Neural crest cell (in vitro differentiated cells): ENCODE results near the gene NR3C2. TPM values are rescaled to one million over a fixed set of nuclear protein-coding genes. Genes with fewer than 3 reads are reported as not detected.

Experiments
- DNase-seq: peaks from one replicate; pipeline ENCODE4 v3.0.0; 2021; ENCODE audit warnings: low read depth, mixed read lengths, low spot score
- H3K27ac Mint-ChIP-seq: one replicate; pipeline ENCODE4 v1.8.0; 2021; ENCODE audit warnings: mild to moderate bottlenecking, mixed read lengths; ENCODE audit not compliant: unreplicated experiment
- H3K27me3 Mint-ChIP-seq: 2 replicates; pipeline ENCODE4 v1.8.0; 2021; ENCODE audit warnings: low read depth, mild to moderate bottlenecking, mixed read lengths
- H3K36me3 Mint-ChIP-seq: 2 replicates; pipeline ENCODE4 v1.8.0; 2021; ENCODE audit warnings: low read depth, mild to moderate bottlenecking, mixed read lengths
- H3K4me1 Mint-ChIP-seq: 2 replicates; pipeline ENCODE4 v1.8.0; 2021; ENCODE audit warnings: mixed read lengths
- H3K4me3 Mint-ChIP-seq: one replicate; pipeline ENCODE4 v1.8.0; 2021; ENCODE audit warnings: mild to moderate bottlenecking, mixed read lengths
- H3K9me3 Mint-ChIP-seq: 2 replicates; pipeline ENCODE4 v1.8.0; 2021; ENCODE audit warnings: mixed read lengths
- CTCF ChIP-seq: fragments of 200-600 bp; sonication (generic); conservative IDR thresholded peaks from 2 replicates; pipeline ENCODE4 v1.5.0; 2021; ENCODE audit warnings: antibody characterized with exemption, mild to moderate bottlenecking
- total RNA-seq: library from RNA; stranded (reverse); gene quantifications from 2 replicates; pipeline ENCODE4 v1.2.1, GENCODE V29; 2021

NR3C2 gene
- total RNA-seq, 1 donor from 2014 or later = 0.21 TPM

DNA sequence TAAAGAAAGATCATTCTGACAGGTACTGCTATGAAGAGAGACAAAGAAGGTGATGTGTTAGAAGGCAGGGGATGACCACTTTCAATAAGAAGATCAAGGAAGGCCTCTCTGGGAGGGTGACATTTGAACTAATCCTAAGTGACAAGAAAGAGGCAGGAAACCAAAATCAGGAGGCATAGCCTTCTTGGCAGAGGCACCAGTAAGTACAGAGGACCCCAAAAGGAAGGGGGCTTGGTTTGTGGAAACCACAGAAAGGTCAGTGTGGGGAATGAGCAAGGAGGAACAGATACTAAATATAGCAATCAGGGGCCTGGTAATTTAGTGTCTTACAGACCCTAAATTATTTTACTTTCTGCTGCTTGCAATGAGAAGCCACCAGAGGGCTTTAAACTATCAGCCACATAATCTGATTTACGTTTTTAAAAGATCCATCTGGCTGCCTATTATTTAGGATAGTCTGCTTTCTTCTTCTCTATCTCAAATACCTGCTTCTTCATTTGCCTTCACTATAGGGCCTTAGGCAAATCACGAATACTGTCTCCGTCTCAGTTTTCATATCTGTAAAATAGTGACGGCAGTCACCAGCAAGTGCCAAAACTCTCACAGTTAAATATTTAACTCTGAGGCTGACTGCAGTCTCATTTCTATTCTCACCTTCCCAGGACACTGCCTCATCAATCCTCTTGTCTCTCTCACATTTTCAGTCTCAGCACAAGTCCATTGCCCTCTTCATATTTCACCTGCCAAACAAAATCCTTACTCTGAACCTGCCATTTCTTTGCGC is 16.7 kb downstream of the NR3C2 start:
- DNase-seq = no peak
- peak; percentile 36 for TF ChIP-seq CTCF
- H3K4me1 Mint-ChIP-seq = no peaks in the 10 kb centered on the region
- no peak overlapping the region for H3K27ac Mint-ChIP-seq
- H3K4me3 Mint-ChIP-seq = no peak overlapping the region
- no peaks in the 10 kb centered on the region for H3K36me3 Mint-ChIP-seq
- H3K27me3 Mint-ChIP-seq = peaks cover 10% of the 10 kb centered on the region
- no peaks in the 10 kb centered on the region for H3K9me3 Mint-ChIP-seq

GRCh38 chr4:148420397-148420796 is 21.8 kb downstream of the NR3C2 start:
- Mint-ChIP-seq H3K27me3 (no peaks in the 10 kb centered on the region), H3K27ac (no peak overlapping the region), H3K4me1 (no peaks in the 10 kb centered on the region), H3K9me3 (peaks cover 2% of the 10 kb centered on the region), H3K4me3 (no peak overlapping the region), H3K36me3 (no peaks in the 10 kb centered on the region)
- no peak for TF ChIP-seq CTCF
- no peak for DNase-seq

GRCh38 chr4:148415500-148415899 is 26.7 kb downstream of the NR3C2 start:
- Mint-ChIP-seq H3K9me3 (peaks cover 2% of the 10 kb centered on the region), H3K27ac (no peak overlapping the region)

GRCh38 chr4:148412460-148412994 is 29.7 kb downstream of the NR3C2 start:
- no peaks in the 10 kb centered on the region for H3K27me3 Mint-ChIP-seq
- no peak for TF ChIP-seq CTCF
- H3K36me3 Mint-ChIP-seq = no peaks in the 10 kb centered on the region
- DNase-seq = no peak
- no peak overlapping the region for H3K27ac Mint-ChIP-seq
- no peak overlapping the region for H3K4me3 Mint-ChIP-seq
- H3K9me3 Mint-ChIP-seq = no peaks in the 10 kb centered on the region
- H3K4me1 Mint-ChIP-seq = no peaks in the 10 kb centered on the region

More at GRCh38 chr4:148415500-148415899, 26.7 kb downstream of the NR3C2 start:
- Mint-ChIP-seq H3K4me3 (no peak overlapping the region), H3K4me1 (no peaks in the 10 kb centered on the region), H3K36me3 (no peaks in the 10 kb centered on the region), H3K27me3 (no peaks in the 10 kb centered on the region)
- TF ChIP-seq CTCF = peak; percentile 30
- DNase-seq = no peak

GRCh38 chr4:148405161-148405893 is 36.9 kb downstream of the NR3C2 start:
- Mint-ChIP-seq H3K27me3 (no peaks in the 10 kb centered on the region), H3K4me3 (no peak overlapping the region), H3K36me3 (no peaks in the 10 kb centered on the region), H3K9me3 (no peaks in the 10 kb centered on the region), H3K27ac (no peak overlapping the region), H3K4me1 (no peaks in the 10 kb centered on the region)
- TF ChIP-seq CTCF = no peak
- no peak for DNase-seq
